Stimulated activated CD4-positive, alpha-beta T cell treated with anti-CD3 and anti-CD28 coated beads, Interleukin-2, amount 100 ng/mL, for 4 hours (primary cell): Measurements from ENCODE around the gene DSCAM.

Experiments
- DNase-seq: peaks from one replicate; pipeline ENCODE4 v3.0.0-alpha.2; 2020; ENCODE audit warnings: low read depth

Gene DSCAM

DNA sequence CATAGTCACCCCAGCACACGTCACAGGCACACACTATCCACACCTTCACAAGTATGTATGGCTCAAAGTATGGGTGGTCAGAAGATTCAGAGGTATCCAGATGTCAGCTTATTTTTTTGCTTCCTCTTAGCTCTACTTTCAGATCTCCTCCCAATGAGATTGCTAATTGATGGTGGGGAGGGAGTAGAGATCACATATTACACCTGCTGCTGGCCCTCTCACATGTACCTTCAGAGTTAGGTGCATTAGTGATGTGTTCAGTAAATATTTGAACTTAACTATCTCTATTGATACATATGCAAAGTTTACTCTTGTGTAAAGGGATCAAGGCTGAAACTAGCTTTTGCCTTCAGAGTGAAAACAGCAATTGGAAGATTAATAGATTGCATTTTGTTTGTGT, 717.1 kb downstream of the DSCAM start:
- DNase-seq = no peak

DNA sequence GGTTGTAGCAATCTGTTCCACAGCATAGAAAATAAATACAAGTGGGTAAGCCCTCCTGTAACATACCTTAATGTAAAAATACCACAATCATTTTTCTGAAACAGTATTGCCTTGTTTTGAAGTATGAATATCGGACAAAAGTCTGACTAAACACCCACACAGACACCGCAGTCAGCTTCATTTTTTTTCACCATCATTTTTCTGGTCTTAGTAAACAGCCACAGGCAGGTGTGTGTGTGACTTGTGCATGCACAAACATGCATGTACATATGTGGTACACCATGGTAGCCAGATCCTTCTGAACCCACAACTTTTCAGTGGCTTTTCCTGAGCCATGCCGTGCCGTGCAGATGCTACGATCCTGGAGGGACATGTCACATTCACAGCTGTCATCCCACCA, 718.1 kb downstream of the DSCAM start:
- DNase-seq = no peak

DNA sequence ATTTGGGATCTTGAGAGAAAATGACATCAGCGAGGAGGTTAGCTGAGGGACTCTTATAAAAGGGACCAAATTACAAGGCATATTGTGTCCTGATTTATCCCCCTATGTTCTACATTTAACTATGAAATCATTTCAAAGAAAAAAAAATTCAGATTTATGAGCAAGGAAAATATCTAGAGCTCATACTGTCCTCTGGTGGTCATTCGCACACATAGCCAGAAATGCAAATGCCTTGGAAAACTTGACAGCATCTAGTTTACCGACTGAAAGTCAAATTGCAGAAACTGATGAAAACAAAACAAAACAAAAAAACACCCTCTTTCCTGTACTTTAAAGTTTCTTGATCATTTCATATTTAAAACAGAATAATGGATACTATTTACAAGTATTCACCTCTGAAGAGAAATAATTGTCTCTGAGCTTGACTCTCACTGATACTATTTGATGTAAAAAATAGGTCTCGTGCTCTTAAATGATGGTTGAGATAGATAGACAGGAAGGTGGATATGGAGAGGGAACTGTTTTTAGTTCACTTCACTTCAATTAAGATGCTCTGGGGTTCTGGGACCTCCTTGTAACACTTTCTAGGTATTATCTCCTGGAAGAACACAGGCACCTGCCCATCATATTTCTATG, 725.9 kb downstream of the DSCAM start:
- no peak for DNase-seq

DNA sequence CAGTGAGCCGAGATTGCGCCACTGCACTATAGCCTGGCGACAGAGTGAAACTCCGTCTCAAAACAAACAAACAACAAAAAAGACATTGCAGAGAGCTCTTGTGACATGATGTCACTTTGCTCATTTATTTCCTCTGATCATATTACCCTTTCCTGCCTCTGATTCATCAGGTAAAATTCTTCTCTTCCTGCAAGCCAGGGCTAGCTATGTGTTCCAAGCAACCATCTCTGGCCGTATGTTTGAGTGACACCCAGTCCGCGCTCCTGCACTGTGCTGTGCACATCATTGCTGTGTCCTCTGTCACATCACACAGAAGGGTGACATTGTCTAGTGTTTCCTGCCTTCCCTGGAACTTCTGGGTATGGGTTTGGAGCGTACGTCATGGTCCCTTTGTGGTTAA, 728.4 kb downstream of the DSCAM start:
- DNase-seq = no peak

DNA sequence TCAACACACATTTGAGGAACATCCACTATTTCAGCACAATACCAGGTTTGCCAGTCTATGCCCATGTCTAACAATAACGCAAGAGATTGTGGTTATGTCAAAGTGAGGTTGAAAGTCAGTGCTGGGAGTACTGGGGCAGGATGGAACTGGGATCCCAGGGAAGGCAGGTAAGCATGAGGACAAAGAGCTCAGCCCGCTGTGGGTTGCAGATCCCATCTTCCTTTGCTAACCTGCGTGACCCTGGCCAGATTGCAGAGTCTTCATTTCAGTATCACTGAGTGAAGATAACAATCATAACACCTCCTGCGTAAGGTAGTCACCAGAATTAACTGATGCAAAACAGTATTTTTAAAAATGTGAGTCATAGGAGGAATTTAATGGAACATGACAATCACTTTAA, 729.7 kb downstream of the DSCAM start:
- DNase-seq = no peak

DNA sequence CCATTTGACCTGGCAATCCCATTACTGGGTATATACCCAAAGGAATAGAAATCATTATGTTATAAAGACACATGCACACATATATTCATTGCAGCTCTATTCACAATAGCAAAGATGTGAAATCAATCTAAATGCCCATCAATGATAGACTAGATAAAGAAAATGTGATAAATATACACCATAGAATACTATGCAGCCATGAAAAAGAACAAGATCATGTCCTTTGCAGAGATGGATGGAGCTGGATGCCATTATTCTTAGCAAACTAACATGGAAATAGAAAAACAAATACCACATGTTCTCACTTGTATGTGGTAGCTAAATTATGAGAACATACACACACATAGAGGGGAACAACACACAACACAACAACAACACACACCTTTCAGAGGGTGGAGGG, 731.2 kb downstream of the DSCAM start:
- DNase-seq = no peak

DNA sequence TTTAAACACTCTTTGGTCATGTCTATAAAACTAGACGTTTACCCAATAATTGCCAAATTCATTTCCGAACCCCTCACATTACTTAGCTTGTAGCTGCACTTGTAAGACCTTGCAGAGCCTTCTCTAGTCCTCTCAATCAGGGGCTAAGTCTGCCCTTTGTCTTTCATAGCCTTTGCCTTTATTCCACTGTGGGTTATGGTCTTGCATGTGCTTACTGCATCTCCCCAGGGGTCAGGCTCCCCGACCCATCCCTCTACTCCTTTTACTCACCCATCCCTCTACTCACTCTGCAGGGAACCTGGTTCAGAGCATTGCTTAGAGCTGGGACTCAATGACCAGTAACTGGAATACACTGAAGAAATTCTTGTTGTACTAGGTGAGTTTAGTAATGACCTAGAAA, 744.3 kb downstream of the DSCAM start:
- no peak for DNase-seq

DNA sequence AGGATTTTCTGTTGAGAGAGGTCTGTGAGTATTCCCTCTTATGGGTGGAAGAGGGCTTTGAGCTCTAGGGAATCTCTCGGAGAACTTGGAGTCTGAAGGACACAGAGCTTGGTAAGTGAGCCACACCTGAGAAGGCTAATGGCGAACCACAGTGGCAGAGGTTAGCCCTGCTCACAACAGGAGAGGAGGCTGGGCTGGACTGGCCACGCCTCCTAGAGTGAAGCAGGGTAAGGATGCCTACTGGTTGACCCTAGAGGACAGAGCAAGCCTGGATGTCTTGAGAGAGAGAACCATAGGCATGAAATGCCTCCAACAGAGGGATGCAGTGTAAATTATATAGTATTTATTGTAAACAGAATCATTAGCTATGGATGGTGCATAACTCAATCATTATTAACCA, 747.1 kb downstream of the DSCAM start:
- DNase-seq = no peak

DNA sequence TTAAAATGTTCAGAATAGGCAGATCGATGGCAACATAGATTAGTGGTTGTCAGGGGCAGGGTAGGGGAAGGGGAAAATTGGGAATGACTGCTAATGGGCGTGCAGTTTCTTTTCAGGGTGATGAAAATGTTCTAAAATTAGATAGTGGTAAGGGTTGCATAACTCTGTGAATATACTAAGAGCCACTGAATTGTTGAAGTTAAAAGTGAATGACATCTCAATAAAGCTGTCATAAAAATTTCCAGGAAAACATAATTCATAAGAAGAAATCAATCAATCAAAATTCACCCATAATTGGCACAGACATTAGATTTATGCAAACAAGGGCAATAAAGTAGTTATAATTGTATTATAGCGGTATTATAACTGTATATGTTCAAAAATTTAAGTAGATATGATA, 751.5 kb downstream of the DSCAM start:
- no peak for DNase-seq

DNA sequence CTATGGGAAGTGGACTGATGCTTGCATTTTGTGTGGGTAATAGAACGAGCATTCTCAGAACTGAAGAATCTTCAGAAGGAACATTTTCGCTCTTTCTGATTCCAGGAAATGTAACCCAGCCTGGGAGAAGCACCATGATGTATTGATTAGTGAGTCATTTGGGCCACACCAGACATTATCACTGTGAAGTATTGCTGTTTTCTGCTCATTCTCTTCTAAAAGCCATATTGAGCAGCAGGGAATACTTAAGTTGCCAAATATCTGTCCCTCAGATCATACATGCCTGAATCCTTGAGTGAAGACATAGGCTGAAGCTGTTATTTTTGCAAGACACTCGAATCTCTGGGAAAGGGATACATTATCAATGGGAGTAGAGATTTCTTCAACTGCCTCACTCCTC, 766.6 kb downstream of the DSCAM start:
- no peak for DNase-seq

DNA sequence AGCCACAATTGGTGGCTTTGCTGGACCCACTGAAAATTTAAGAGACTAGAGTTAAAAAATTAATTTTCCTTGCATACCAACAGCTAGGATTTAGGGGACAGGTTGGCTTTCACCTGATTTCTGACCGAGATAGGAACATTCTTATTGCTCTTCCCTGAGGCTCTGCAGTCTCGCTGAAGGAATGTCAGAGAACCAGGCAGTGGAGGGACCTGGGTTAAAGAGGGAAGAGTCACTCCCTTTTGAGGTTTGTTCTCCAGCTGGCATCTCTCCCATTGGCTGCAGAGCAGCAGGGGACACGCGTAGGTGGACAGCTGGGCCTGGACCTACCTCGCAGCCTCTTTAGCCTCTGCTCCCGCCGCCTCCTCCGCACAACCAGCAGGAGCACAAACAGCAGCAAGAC, 772.2 kb downstream of the DSCAM start:
- no peak for DNase-seq

DNA sequence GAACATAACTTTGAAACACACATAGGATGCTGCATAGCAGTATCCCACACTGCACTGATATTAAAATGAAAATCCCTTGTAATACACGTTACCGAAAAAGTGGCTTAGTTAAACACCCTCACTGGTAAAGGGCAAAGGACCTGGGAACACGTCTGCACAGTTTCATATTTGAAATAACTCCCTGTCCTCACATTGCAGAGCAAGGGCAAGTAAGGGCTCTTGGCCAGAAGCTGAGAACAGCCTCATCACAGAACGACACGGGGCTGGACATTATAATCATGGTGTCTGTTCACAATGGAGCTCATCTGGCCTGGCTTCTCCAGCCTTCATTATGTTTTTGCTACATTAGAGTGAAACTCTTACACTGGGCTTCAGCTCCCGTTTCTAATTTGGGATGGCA, 772.8 kb downstream of the DSCAM start:
- no peak for DNase-seq

DNA sequence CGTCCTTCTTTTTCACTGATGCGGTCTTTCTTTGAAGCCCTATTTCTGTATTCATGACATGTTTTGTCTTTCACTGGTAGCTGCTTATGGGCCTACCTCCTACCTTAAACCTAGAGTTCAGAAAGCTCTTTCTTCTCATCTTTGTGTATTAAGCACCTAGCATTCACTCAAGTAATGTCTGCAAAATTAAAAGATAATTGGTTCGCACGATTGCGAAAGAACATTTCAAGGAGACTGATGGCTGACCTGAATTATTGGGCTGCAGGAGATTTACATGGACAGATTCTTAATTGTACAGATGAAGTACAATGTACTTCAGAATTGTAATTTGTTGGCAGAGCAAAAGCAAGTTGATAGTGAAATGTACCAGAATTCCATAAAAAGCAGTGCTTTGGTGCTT, 773.3 kb downstream of the DSCAM start:
- no peak for DNase-seq

DNA sequence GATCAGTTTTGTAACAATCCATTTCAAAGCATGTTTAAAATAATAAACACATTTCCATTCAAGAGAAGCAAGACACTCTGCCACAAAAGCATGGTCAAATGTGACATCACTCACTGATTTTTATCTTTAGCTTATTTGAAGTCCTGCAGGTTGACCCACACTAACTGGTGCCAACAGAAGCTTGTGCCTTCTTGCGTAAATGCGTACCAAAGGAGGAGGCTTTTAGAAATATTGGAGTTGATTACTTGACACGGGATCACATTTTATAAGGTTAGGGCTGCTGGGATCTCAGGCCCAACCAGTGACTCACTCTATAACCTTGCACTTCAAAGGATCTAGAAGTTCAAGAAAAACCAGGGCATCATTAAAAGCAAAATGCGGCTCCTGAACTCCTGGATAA, 776.1 kb downstream of the DSCAM start:
- no peak for DNase-seq

DNA sequence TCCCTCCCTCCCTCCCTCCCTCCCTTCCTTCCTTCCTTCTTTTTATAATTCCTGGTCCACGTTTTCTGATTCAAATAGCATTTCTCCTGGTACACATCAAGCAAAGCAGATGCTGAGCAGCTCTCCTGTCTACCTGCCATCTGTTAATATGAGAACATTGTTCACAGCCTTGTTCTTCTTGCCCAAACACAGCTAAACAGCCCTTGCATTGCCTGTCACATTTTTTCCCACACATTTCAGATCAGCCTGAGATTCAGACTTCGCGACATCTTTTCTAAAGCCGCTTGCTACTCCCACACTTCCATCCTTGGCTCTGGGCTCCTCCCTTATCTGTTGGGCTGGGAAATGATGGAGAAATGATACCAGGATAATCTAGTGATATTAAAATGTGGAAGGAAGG, 779.2 kb downstream of the DSCAM start:
- no peak for DNase-seq

DNA sequence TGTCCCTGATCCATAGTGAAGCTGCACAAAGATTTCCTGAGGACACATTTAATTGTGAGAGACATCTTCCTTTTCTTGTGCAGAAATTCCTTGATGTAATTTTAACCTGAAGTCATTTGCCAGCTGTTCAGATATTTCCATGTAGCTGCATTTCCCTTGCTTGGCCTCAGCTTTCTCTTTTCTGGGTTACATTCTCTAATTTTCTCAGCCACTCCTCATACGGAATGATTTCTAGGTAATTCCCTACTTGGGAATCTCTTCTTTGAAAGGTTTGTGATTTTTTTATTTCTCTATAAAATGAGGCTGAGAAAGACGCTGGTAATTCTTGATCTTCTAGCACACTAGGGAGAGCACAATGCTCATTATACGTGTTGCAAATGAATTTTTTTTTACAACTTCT, 780.7 kb downstream of the DSCAM start:
- no peak for DNase-seq

DNA sequence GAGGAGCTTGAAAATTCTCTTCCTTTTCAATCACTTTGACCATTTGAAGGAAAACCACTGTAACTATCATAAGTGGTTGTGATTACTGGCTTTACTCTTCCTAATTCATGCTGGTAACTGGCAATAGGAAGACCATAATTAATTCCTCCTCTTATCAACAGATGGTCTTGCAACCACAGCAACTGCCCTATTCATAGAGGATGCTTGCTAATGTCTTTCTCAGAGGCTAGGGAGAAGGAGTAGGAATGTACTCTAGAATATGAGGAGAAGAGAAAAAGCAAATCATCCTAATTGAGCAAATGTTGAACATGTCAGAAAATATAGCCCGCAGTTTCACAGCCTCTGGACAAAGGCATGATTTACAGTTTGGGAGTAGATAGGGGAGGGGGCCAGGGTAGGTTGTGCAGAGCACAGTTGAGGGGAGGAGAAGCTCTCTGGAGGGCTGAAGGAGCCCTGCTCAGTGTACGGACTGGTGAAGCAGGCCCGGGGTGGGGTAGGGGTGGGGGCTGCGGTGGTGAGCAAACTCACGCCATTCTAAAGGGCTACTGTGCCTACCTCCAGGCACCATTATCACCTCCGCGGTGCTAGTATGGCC, 786.8 kb downstream of the DSCAM start:
- DNase-seq = no peak

DNA sequence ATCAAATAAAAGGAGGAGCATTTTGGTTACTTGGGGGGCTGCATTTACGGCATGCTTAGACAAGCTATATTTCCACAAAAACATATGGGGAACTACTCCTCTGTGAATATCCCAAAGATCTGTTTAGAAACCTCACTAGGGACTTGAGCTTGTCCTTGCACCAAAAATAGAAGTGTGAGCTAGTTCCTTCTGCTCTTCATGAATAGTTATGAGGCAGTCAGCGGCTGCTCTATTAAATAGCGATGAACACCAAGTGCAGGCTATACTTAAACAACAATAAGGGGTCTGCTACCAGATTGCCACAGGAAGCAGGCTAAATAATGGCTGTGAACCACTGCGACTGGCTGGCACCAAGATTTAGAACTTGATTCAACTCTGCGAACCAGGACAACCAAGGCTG, 789.6 kb downstream of the DSCAM start:
- DNase-seq = no peak

DNA sequence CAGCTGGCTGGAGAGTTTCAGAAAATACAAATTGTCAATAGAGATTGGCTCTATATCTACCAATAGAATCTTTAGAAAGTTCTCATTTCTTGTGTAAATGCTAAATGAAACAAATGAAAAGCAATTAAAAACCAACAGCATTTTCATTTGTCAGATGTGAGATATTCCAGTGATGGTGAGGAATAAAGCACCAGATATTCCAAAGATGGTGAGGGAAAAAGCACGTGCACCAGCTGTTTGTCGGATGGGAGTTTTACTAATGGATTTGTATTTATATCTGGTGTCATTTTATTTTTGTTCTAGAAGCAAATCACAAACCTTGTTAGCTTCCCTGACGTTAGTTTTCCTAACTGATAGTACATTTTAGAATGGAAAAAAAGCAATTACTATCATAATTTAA, 790.9 kb downstream of the DSCAM start:
- DNase-seq = no peak

DNA sequence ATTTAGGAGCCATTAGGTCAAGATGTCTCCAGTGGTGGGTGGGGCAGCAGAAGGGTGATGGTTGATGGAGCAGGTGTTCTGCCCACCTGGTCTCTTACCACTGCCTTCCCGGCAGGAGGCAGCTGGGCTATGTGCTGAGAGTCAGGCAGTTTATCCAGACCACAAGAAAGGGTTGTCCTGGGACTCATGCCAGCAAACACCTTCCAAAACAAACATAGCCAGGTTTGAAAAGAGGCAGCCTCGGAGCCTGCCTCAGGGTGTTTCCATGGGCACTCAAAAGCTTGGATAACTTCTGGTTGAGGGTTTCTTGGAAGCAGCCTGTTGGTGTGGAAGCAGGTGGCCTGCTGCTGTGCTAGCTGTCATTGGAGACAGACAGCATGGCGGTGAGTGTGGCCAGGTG, 792.6 kb downstream of the DSCAM start:
- no peak for DNase-seq

DNA sequence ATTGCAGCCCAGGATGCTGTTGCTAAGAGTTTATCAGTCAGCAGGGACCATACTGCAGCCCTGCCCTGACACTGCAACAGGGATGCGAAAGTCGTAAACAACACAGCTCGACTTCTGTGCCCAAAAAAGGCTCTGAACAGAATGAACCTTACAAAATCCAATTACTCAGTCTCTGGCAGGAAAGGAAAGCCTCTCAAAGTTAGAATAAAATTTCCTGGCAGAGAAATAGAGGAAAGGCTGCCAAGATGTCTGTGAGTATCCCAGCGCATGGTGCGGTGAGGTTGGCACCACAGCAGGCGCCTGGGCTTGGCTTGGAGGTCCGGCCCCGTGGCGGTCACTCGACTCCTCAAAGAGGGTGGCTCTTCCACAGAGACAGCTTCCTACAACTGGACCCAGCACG, 794.0 kb downstream of the DSCAM start:
- no peak for DNase-seq

DNA sequence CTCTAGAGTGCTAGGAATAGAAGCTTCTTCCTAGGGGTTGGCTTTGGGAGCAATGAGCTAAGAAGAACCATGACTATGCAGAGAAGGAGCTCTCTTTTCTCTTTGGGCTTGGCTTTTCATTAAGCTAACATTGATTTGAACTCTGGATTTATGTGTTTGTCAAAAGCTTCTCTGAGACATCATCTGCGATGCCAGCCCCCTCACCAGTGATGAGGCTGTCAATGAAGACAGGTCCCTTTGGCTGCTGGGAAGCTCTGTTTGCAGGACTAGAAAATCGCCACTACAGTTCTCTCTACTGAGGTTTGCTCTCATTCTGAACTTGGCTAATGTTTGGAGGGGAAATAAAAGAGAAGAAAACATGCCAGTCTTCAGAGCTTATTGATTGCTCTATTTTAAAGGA, 794.7 kb downstream of the DSCAM start:
- no peak for DNase-seq

DNA sequence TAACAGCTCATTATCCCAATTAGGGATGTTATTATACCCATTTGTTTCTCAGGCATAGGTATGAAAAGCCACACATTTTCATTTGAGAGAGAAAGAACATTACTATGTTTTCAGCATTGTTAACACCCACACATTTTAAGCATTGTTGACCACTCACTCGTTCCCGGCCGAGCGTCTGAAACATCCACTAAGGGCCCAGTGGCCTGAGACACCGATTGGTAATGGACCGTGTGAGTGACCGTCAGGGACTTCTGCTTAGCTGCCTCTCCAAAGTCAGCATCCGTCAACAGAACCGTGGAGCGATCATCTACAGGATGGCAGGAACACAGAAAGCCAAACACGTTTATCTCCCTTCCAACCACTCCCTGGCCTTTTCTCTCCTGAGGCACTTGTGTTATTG, 795.2 kb downstream of the DSCAM start:
- no peak for DNase-seq

DNA sequence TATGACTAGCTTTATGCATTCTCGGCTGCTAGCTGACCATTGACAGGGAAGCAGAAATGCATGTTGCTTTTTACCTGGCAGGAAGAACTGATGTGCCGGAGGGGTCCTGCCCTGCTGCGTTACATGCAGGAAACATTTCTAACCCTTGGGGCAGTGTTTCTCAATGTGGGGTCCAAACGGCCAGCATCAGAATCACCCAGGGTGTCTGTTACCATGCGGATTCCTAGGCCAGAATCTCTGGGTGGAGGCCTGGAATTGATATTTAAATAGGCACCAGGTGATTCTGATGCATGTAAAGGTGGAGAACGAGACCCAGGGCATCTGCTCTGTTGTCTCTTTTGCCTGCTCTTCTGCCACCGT, 797.0 kb downstream of the DSCAM start:
- DNase-seq = no peak
